IPS DF 6.9 (cell line): ENCODE data around the gene LGALS9.
"Not testable (repeated sequence)": the region's sequence is repeated elsewhere in the genome, so short reads cannot be mapped to it uniquely, and the experiment has no call there.

Experiments
- DNase-seq: peaks from one replicate; pipeline ENCODE4 v3.0.0-alpha.2; 2013; ENCODE audit warnings: low read depth, low spot score
- H3K27ac ChIP-seq: one replicate; pipeline ENCODE4 v1.5.1; 2013; ENCODE audit warnings: low read length, control low read depth
- H3K27me3 ChIP-seq: 2 replicates; pipeline ENCODE4 v1.6.1; 2013; ENCODE audit warnings: mild to moderate bottlenecking, low read length; ENCODE audit not compliant: control insufficient read depth, insufficient read depth
- H3K36me3 ChIP-seq: 2 replicates; pipeline ENCODE4 v1.6.1; 2013; ENCODE audit warnings: low read length; ENCODE audit not compliant: control insufficient read depth, insufficient read depth
- H3K4me1 ChIP-seq: 2 replicates; pipeline ENCODE4 v1.6.1; 2013; ENCODE audit warnings: low read length; ENCODE audit not compliant: control insufficient read depth, insufficient read depth
- H3K4me3 ChIP-seq: 2 replicates; pipeline ENCODE4 v1.5.1; 2013; ENCODE audit warnings: mild to moderate bottlenecking, low read length
- H3K9me3 ChIP-seq: 2 replicates; pipeline ENCODE4 v1.6.1; 2013; ENCODE audit warnings: low read length, inconsistent platforms; ENCODE audit not compliant: control insufficient read depth, insufficient read depth
- WGBS: extraction: QIAGEN DNeasy Blood & Tissue Kit; methylation state at CpG from one replicate; pipeline ENCODE4 v1.1.7; 2013; ENCODE audit warnings: mixed read lengths, missing lambda C conversion rate; ENCODE audit not compliant: insufficient read length, insufficient coverage; 5-methylcytosine and 5-hydroxymethylcytosine counted together

The LGALS9 gene

DNA sequence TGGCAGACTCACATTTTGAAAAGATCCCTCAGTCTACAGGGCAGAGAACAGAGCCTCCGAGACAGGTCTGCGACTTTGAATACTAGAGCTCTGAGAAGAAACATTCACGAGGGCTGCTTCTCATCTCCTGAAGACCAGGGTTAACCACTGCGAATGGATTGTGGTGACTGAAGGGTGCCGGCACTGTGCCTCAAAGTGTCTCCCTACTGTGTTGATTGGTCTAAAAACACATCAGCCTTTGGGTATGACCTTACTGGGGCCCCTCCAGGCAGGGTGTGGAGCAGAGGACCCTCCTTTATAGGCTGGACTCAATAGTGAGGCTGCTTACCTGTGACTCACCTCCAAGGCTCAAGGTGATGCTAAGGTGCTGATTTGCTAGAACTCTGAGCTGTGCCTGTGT lies 2.6 kb upstream of the LGALS9 start:
- Histone ChIP-seq H3K27me3 (no peaks in the 10 kb centered on the region), H3K9me3 (no peaks in the 10 kb centered on the region), H3K36me3 (no peaks in the 10 kb centered on the region), H3K4me3 (no peak overlapping the region), H3K27ac (no peak overlapping the region), H3K4me1 (no peaks in the 10 kb centered on the region)
- no CpG with 5 or more reads among the region's 5 CpGs for WGBS
- DNase-seq = no peak

GRCh38 chr17:27629260-27629659 lies 1.7 kb upstream of the LGALS9 start:
- not testable (repeated sequence) for H3K4me1 ChIP-seq, H3K4me3 ChIP-seq, H3K36me3 ChIP-seq, H3K27ac ChIP-seq, H3K9me3 ChIP-seq, DNase-seq, H3K27me3 ChIP-seq
- no CpG with 5 or more reads among the region's 3 CpGs for WGBS

DNA sequence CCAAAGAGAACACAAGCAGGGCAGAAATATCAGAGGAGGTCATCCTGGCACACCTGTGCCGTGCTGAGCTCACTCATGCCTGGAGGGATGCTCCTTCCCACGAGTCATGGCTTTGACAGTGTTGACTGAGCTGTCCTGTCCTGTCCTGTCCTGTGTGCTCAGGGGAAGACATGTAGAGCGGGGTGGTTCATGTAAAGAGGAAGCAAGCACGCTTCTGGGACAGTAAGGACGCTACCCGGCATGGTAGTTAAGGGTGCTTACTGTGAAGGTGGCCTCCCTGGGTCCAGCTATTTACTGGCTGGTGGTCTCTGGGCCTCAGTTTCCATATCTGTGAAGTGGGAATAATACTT lies 398 bp downstream of the LGALS9 start:
- Histone ChIP-seq H3K27ac (no peak overlapping the region), H3K27me3 (no peaks in the 10 kb centered on the region), H3K36me3 (no peaks in the 10 kb centered on the region), H3K4me3 (no peak overlapping the region), H3K4me1 (no peaks in the 10 kb centered on the region), H3K9me3 (no peaks in the 10 kb centered on the region)
- no peak for DNase-seq
- no CpG with 5 or more reads among the region's 6 CpGs for WGBS

GRCh38 chr17:27631897-27632725 lies 1.1 kb downstream of the LGALS9 start:
- no peak overlapping the region for H3K4me3 ChIP-seq
- DNase-seq = no peak
- no peaks in the 10 kb centered on the region for H3K27me3 ChIP-seq
- no peaks in the 10 kb centered on the region for H3K9me3 ChIP-seq
- H3K36me3 ChIP-seq = no peaks in the 10 kb centered on the region
- no CpG with 5 or more reads among the region's 11 CpGs for WGBS
- no peak overlapping the region for H3K27ac ChIP-seq
- no peaks in the 10 kb centered on the region for H3K4me1 ChIP-seq

DNA sequence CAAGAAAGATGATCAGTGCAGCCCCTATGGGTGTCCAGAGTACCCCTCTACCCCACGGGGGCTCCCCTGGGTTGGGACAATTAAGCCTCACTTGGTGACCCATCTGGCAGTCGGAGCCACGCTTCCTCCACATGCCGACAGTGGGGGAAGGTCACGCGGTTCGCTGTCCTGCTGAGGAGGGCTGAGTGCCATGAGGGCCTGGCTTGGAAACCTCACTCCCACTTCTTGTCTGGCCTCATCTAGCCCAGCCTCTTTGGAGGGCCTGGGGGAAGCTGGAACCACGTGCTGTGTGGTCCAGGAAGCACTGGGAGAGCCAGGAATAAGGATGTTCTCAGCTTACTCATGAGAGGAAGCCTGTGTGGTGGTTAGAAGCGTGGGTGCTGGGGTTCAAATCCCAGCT lies 1.8 kb downstream of the LGALS9 start:
- H3K27ac ChIP-seq, H3K4me3 ChIP-seq, H3K9me3 ChIP-seq, H3K4me1 ChIP-seq, H3K36me3 ChIP-seq, DNase-seq, H3K27me3 ChIP-seq: not testable (repeated sequence)
- no CpG with 5 or more reads among the region's 9 CpGs for WGBS

GRCh38 chr17:27633312-27634025 lies 2.5 kb downstream of the LGALS9 start:
- no peaks in the 10 kb centered on the region for H3K36me3 ChIP-seq
- no peaks in the 10 kb centered on the region for H3K9me3 ChIP-seq
- H3K4me3 ChIP-seq = no peak overlapping the region
- WGBS = no CpG with 5 or more reads among the region's 14 CpGs
- no peak overlapping the region for H3K27ac ChIP-seq
- no peaks in the 10 kb centered on the region for H3K27me3 ChIP-seq
- H3K4me1 ChIP-seq = no peaks in the 10 kb centered on the region
- no peak for DNase-seq

- Histone ChIP-seq H3K9me3 (no peaks in the 10 kb centered on the region), H3K27ac (no peak overlapping the region), H3K4me3 (no peak overlapping the region), H3K27me3 (no peaks in the 10 kb centered on the region), H3K36me3 (no peaks in the 10 kb centered on the region), H3K4me1 (no peaks in the 10 kb centered on the region)
- no peak for DNase-seq
- no CpG with 5 or more reads among the region's 1 CpG for WGBS
Observed at GRCh38 chr17:27634026-27634335, 3.0 kb downstream of the LGALS9 start.

- Histone ChIP-seq H3K4me3 (no peak overlapping the region), H3K4me1 (no peaks in the 10 kb centered on the region), H3K27ac (no peak overlapping the region), H3K27me3 (no peaks in the 10 kb centered on the region), H3K36me3 (no peaks in the 10 kb centered on the region), H3K9me3 (no peaks in the 10 kb centered on the region)
- no peak for DNase-seq
- WGBS = no CpG with 5 or more reads among the region's 2 CpGs
Observed at GRCh38 chr17:27634776-27635175, 3.8 kb downstream of the LGALS9 start.

- no peaks in the 10 kb centered on the region for H3K36me3 ChIP-seq
- H3K4me3 ChIP-seq = no peak overlapping the region
- H3K4me1 ChIP-seq = no peaks in the 10 kb centered on the region
- H3K27ac ChIP-seq = no peak overlapping the region
- no peaks in the 10 kb centered on the region for H3K9me3 ChIP-seq
- H3K27me3 ChIP-seq = no peaks in the 10 kb centered on the region
- DNase-seq = no peak
- WGBS = no CpG with 5 or more reads among the region's 6 CpGs
Observed at GRCh38 chr17:27635275-27635823, 4.4 kb downstream of the LGALS9 start.

GRCh38 chr17:27636005-27636520 lies 5.1 kb downstream of the LGALS9 start:
- not testable (repeated sequence) for DNase-seq, H3K4me3 ChIP-seq, H3K9me3 ChIP-seq, H3K36me3 ChIP-seq, H3K4me1 ChIP-seq, H3K27ac ChIP-seq, H3K27me3 ChIP-seq
- WGBS = no CpG with 5 or more reads among the region's 3 CpGs
